HG02938 (cell line): ENCODE data around the gene KRTAP20-2.

Source experiments
- ATAC-seq: cut with Tn5 transposase; IDR thresholded peaks from one replicate; pipeline ENCODE4 v1.9.1; 2021; ENCODE audit warnings: mild to moderate bottlenecking, moderate library complexity; ENCODE audit not compliant: unreplicated experiment

KRTAP20-2 gene

GRCh38 chr21:30634906-30635305 lies at the start of gene KRTAP20-2:
Gene KRTAP20-2 (plus strand): TSS chr21:30635206. CDS start chr21:30635264, 58 bp downstream.
- no peak for ATAC-seq

- ATAC-seq: no peak
Observed at GRCh38 chr21:30590297-30590696, 44.7 kb upstream of the KRTAP20-2 start, which contains the start of gene KRTAP22-2. Gene KRTAP22-2 (minus strand): TSS chr21:30590397.

- no peak for ATAC-seq
Observed at GRCh38 chr21:30592140-30592539, 42.9 kb upstream of the KRTAP20-2 start, which contains the start of gene KRTAP6-3. Gene KRTAP6-3 (plus strand): TSS chr21:30592440. CDS start chr21:30592446, 6 bp downstream.

- ATAC-seq: no peak
Observed at GRCh38 chr21:30598802-30599201, 36.2 kb upstream of the KRTAP20-2 start, which contains the start of gene KRTAP6-2. Gene KRTAP6-2 (minus strand): TSS chr21:30598902. CDS start chr21:30598874, 28 bp downstream.

GRCh38 chr21:30600787-30601186 lies 34.2 kb upstream of the KRTAP20-2 start, which contains the start of gene KRTAP22-1:
Gene KRTAP22-1 (plus strand): TSS chr21:30601087.
- ATAC-seq: no peak

- ATAC-seq: no peak
Observed at GRCh38 chr21:30605968-30606367, 29.0 kb upstream of the KRTAP20-2 start.

GRCh38 chr21:30612132-30612531 lies 22.9 kb upstream of the KRTAP20-2 start:
- no peak for ATAC-seq

- ATAC-seq: no peak
Observed at GRCh38 chr21:30613836-30614235, 21.2 kb upstream of the KRTAP20-2 start, which contains the start of gene KRTAP6-1. Gene KRTAP6-1 (minus strand): TSS chr21:30613930. CDS start chr21:30613904, 26 bp downstream.

GRCh38 chr21:30615199-30615598 lies 19.8 kb upstream of the KRTAP20-2 start:
- ATAC-seq: no peak

GRCh38 chr21:30616125-30616524 lies 18.9 kb upstream of the KRTAP20-2 start, which contains the start of gene KRTAP20-1:
Gene KRTAP20-1 (plus strand): TSS chr21:30616425. CDS start chr21:30616455, 30 bp downstream.
- ATAC-seq: no peak

GRCh38 chr21:30620080-30620479 lies 14.9 kb upstream of the KRTAP20-2 start:
- no peak for ATAC-seq

- no peak for ATAC-seq
Observed at GRCh38 chr21:30620522-30620921, 14.5 kb upstream of the KRTAP20-2 start, which contains the start of gene KRTAP20-4. Gene KRTAP20-4 (plus strand): TSS chr21:30620627.

GRCh38 chr21:30623362-30623761 lies 11.6 kb upstream of the KRTAP20-2 start:
- ATAC-seq: no peak

GRCh38 chr21:30625449-30626165 lies 9.4 kb upstream of the KRTAP20-2 start:
- ATAC-seq: no peak

GRCh38 chr21:30628109-30628508 lies 6.9 kb upstream of the KRTAP20-2 start:
- ATAC-seq: no peak

- ATAC-seq: no peak
Observed at GRCh38 chr21:30629200-30629599, 5.8 kb upstream of the KRTAP20-2 start.

GRCh38 chr21:30638686-30639085 lies 3.7 kb downstream of the KRTAP20-2 start:
- ATAC-seq: no peak

- no peak for ATAC-seq
Observed at GRCh38 chr21:30642564-30642963, 7.6 kb downstream of the KRTAP20-2 start, which contains the start of gene KRTAP20-3. Gene KRTAP20-3 (plus strand): TSS chr21:30642864.

- ATAC-seq: no peak
Observed at GRCh38 chr21:30646904-30647414, 12.0 kb downstream of the KRTAP20-2 start.

GRCh38 chr21:30652891-30653290 lies 17.9 kb downstream of the KRTAP20-2 start:
- ATAC-seq: no peak

- no peak for ATAC-seq
Observed at GRCh38 chr21:30668776-30669175, 33.8 kb downstream of the KRTAP20-2 start.
